Naive thymus-derived CD4-positive, alpha-beta T cell (primary cell): ENCODE results near the gene STUB1. TPM values are rescaled to one million over a fixed set of nuclear protein-coding genes. Genes with fewer than 3 reads are reported as not detected.
"Not testable (repeated sequence)": the region's sequence is repeated elsewhere in the genome, so short reads cannot be mapped to it uniquely, and the experiment has no call there.

Experiments used
- ATAC-seq: fragments of 150-1000 bp; cut with Tn5 transposase; 2 replicates; pipeline ENCODE4 v1.10.0; 2021; ENCODE audit warnings: mild to moderate bottlenecking, moderate library complexity
- CTCF ChIA-PET: fragments of 350-600 bp; sonication (Branson Sonifier 250); formaldehyde crosslinking; loops from one replicate; lab custom pipeline; 2021; ENCODE audit warnings: antibody characterized with exemption; lab: Charles Lee
- POLR2A ChIA-PET: fragments of 350-600 bp; sonication (Branson Sonifier 250); formaldehyde crosslinking; loops from one replicate; lab custom pipeline; 2021; ENCODE audit warnings: antibody characterized with exemption, inconsistent platforms; lab: Charles Lee
- DNase-seq, 9 donors: peaks; one replicate each; pipeline versions ENCODE4 v3.0.0 to v3.0.0-alpha.2; 2020 to 2022; ENCODE audit warnings: mixed read lengths in 1 of 9
- H3K27ac ChIP-seq: one replicate; pipeline ENCODE4 v1.7.0; 2013; ENCODE audit warnings: mild to moderate bottlenecking, low read depth, low read length, moderate library complexity
- H3K27me3 ChIP-seq, 2 donors: one replicate each; pipeline ENCODE4 v1.7.0; 2013; ENCODE audit warnings: low read length in 2 of 2, mild to moderate bottlenecking in 2 of 2, moderate library complexity in 2 of 2; ENCODE audit not compliant: control insufficient read depth in 2 of 2, insufficient read depth in 2 of 2
- H3K36me3 ChIP-seq, 3 experiments: 1 replicate in 2 of 3; 2 replicates in 1 of 3; pipeline ENCODE4 v1.7.0; 2013; ENCODE audit warnings: low read length in 3 of 3, mild to moderate bottlenecking in 3 of 3, moderate library complexity in 1 of 3; ENCODE audit not compliant: insufficient read depth in 3 of 3, control insufficient read depth in 2 of 3
- H3K4me1 ChIP-seq, 2 donors: one replicate each; pipeline ENCODE4 v1.7.0; 2013; ENCODE audit warnings: low read length in 2 of 2, mild to moderate bottlenecking in 2 of 2, moderate library complexity in 1 of 2; ENCODE audit not compliant: control insufficient read depth in 2 of 2, insufficient read depth in 2 of 2
- H3K4me3 ChIP-seq: 2 replicates; pipeline ENCODE4 v1.7.0; 2013; ENCODE audit warnings: mild to moderate bottlenecking, low read length
- H3K9me3 ChIP-seq, 3 experiments: 1 replicate in 2 of 3; 2 replicates in 1 of 3; pipeline ENCODE4 v1.7.0; 2013; ENCODE audit warnings: low read length in 3 of 3; ENCODE audit not compliant: control insufficient read depth in 2 of 3
- H3K27ac Mint-ChIP-seq, 9 donors: one replicate each; pipeline ENCODE4 v1.8.0; 2020 to 2022; ENCODE audit warnings: mixed read lengths in 9 of 9, mild to moderate bottlenecking in 8 of 9, moderate library complexity in 5 of 9, inconsistent platforms in 2 of 9
- H3K27me3 Mint-ChIP-seq, 5 donors: one replicate each; pipeline ENCODE4 v1.8.0; 2021 to 2022; ENCODE audit warnings: mixed read lengths in 5 of 5, mild to moderate bottlenecking in 1 of 5
- H3K36me3 Mint-ChIP-seq, 5 donors: one replicate each; pipeline ENCODE4 v1.8.0; 2020 to 2022; ENCODE audit warnings: mixed read lengths in 5 of 5, mild to moderate bottlenecking in 3 of 5, inconsistent platforms in 1 of 5
- H3K4me1 Mint-ChIP-seq, 7 donors: one replicate each; pipeline ENCODE4 v1.8.0; 2020 to 2022; ENCODE audit warnings: mixed read lengths in 7 of 7, mild to moderate bottlenecking in 3 of 7, inconsistent platforms in 1 of 7
- H3K4me3 Mint-ChIP-seq, 10 donors: one replicate each; pipeline ENCODE4 v1.8.0; 2020 to 2022; ENCODE audit warnings: mild to moderate bottlenecking in 10 of 10, mixed read lengths in 10 of 10, moderate library complexity in 6 of 10, inconsistent platforms in 2 of 10
- H3K9me3 Mint-ChIP-seq, 11 donors: one replicate each; pipeline ENCODE4 v1.8.0; 2020 to 2022; ENCODE audit warnings: mixed read lengths in 11 of 11, mild to moderate bottlenecking in 4 of 11, inconsistent platforms in 1 of 11, moderate library complexity in 1 of 11
- intact Hi-C, 2 donors: fragments of 100-400 bp; cut with micrococcal nuclease; formaldehyde crosslinking; loops; one replicate each; pipeline ENCODE4 v1.15.1; 2023
- polyA plus RNA-seq, 2 donors: library from polyadenylated mRNA; unstranded; fragments of 300-500 nt; fragmentation: Illumina TruSeq; gene quantifications; one replicate each; pipeline ENCODE4 v1.2.3, GENCODE V29; 2021
- total RNA-seq, 6 experiments: library from RNA in 5 of 6; stranded (reverse) in 5 of 6; gene quantifications; 1 replicate in 5 of 6; 2 replicates in 1 of 6; pipeline ENCODE4 v1.2.3 and lab custom pipeline; 2021 to 2026

STUB1 gene
- total and polyA plus RNA-seq, 7 experiments from 2014 or later: 68.6 to 159 (median 90.6) TPM

GRCh38 chr16:689175-689897 is 9.1 kb downstream of the STUB1 start:
- DNase-seq: no peak
- Mint-ChIP-seq H3K36me3 (peaks cover 0 to 4% (median 0%) of the 10 kb centered on the region in 5 donors), H3K4me3 (peak overlapping the region; percentile 89 to 94 (median 92)), H3K9me3 (peaks cover 0 to 2% (median 0%) of the 10 kb centered on the region in 11 donors), H3K27me3 (peaks cover 0 to 17% (median 0%) of the 10 kb centered on the region in 5 donors), H3K4me1 (peaks cover 4 to 35% (median 20%) of the 10 kb centered on the region in 7 donors), H3K27ac (peak overlapping the region; percentile 87 to 94 (median 90))
- Histone ChIP-seq H3K36me3 (peaks cover 0 to 25% (median 0%) of the 10 kb centered on the region in 3 experiments), H3K27ac (peak overlapping the region; percentile 86), H3K4me1 (peaks cover 7 to 25% of the 10 kb centered on the region in 2 donors), H3K4me3 (peak overlapping the region; percentile 75), H3K27me3 (no peaks in the 10 kb centered on the region), H3K9me3 (no peaks in the 10 kb centered on the region)
- CTCF ChIA-PET: interaction anchor here (1.3 kb wide), 1 partner anchor 21 kb away, joined by 3 read pairs; no protein-coding TSS in a partner anchor
- ATAC-seq: no peak
- POLR2A ChIA-PET: interaction anchor here (0.7 to 3.7 kb wide), 13 partner anchors 8 to 1476 kb away, joined by 3 to 34 read pairs (median 4); partner anchors contain the start of genes ANTKMT, METTL26, RHOT2 and STUB1
- intact Hi-C loops: no loop called here

GRCh38 chr16:691242-691641 is 11.0 kb downstream of the STUB1 start:
- intact Hi-C loops, DNase-seq, H3K27me3 ChIP-seq, ATAC-seq, CTCF ChIA-PET, H3K4me3 ChIP-seq, H3K36me3 Mint-ChIP-seq, H3K9me3 ChIP-seq, H3K27ac ChIP-seq, H3K9me3 Mint-ChIP-seq: not testable (repeated sequence)
- Histone ChIP-seq H3K36me3 (peaks cover 0 to 18% (median 0%) of the 10 kb centered on the region in 3 experiments), H3K4me1 (peaks cover 8 to 25% of the 10 kb centered on the region in 2 donors)
- POLR2A ChIA-PET: interaction anchor here (1.5 to 3.7 kb wide), 3 partner anchors 10 to 55 kb away, joined by 3 to 34 read pairs (median 7); partner anchors contain the start of genes ANTKMT, METTL26 and STUB1
- H3K27ac Mint-ChIP-seq: peak overlapping the region in 8 of 9 donors; percentile 2 to 92 (median 86)
- peak overlapping the region; percentile 64 to 93 (median 90) for H3K4me3 Mint-ChIP-seq
- peaks cover 4 to 45% (median 27%) of the 10 kb centered on the region in 7 donors for H3K4me1 Mint-ChIP-seq
- peaks cover 0 to 19% (median 0%) of the 10 kb centered on the region in 5 donors for H3K27me3 Mint-ChIP-seq

GRCh38 chr16:692356-693108 is 12.3 kb downstream of the STUB1 start:
- peaks cover 11 to 30% of the 10 kb centered on the region in 2 donors for H3K4me1 ChIP-seq
- Mint-ChIP-seq H3K36me3 (peaks cover 0 to 4% (median 0%) of the 10 kb centered on the region in 5 donors), H3K27me3 (peaks cover 0 to 19% (median 0%) of the 10 kb centered on the region in 5 donors), H3K9me3 (peaks cover 0 to 2% (median 0%) of the 10 kb centered on the region in 11 donors), H3K4me3 (peak overlapping the region; percentile 13 to 93 (median 46)), H3K4me1 (peaks cover 4 to 51% (median 30%) of the 10 kb centered on the region in 7 donors), H3K27ac (peak overlapping the region in 7 of 9 donors; percentile 41 to 89 (median 63))
- DNase-seq: no peak
- no peaks in the 10 kb centered on the region for H3K9me3 ChIP-seq
- no peak overlapping the region for H3K4me3 ChIP-seq
- ATAC-seq: no peak
- no peaks in the 10 kb centered on the region for H3K27me3 ChIP-seq
- intact Hi-C loops: no loop called here
- ChIA-PET POLR2A (interaction anchor here (0.7 to 2.1 kb wide), 3 partner anchors 8 to 17 kb away, joined by 3 to 12 read pairs (median 4); partner anchors contain the start of genes JMJD8, RHBDL1 and STUB1), CTCF (no interaction called here)
- no peak overlapping the region for H3K27ac ChIP-seq
- H3K36me3 ChIP-seq: peaks cover 0 to 6% (median 0%) of the 10 kb centered on the region in 3 experiments

- DNase-seq (no peak), ATAC-seq (no peak)
- peaks cover 11 to 30% of the 10 kb centered on the region in 2 donors for H3K4me1 ChIP-seq
- no peaks in the 10 kb centered on the region for H3K27me3 ChIP-seq
- ChIA-PET CTCF (no interaction called here), POLR2A (interaction anchor here (0.6 to 2.1 kb wide), 4 partner anchors 9 to 24 kb away, joined by 3 to 12 read pairs (median 4); partner anchors contain the start of genes JMJD8, RHBDL1 and STUB1)
- H3K4me3 ChIP-seq: no peak overlapping the region
- peaks cover 4 to 51% (median 30%) of the 10 kb centered on the region in 7 donors for H3K4me1 Mint-ChIP-seq
- H3K9me3 ChIP-seq: no peaks in the 10 kb centered on the region
- no peaks in the 10 kb centered on the region for H3K36me3 ChIP-seq
- peak overlapping the region in 7 of 10 donors; percentile 6 to 83 (median 23) for H3K4me3 Mint-ChIP-seq
- peaks cover 0 to 2% (median 0%) of the 10 kb centered on the region in 11 donors for H3K9me3 Mint-ChIP-seq
- H3K27ac ChIP-seq: no peak overlapping the region
- peak overlapping the region in 1 of 9 donors; percentile 12 for H3K27ac Mint-ChIP-seq
- H3K27me3 Mint-ChIP-seq: peaks cover 0 to 19% (median 0%) of the 10 kb centered on the region in 5 donors
- intact Hi-C loops: no loop called here
- H3K36me3 Mint-ChIP-seq: peaks cover 0 to 4% (median 0%) of the 10 kb centered on the region in 5 donors
Measured at GRCh38 chr16:693364-693763, 13.2 kb downstream of the STUB1 start.

- peaks cover 11 to 27% of the 10 kb centered on the region in 2 donors for H3K4me1 ChIP-seq
- Mint-ChIP-seq H3K27me3 (peaks cover 0 to 19% (median 0%) of the 10 kb centered on the region in 5 donors), H3K4me1 (peaks cover 4 to 47% (median 28%) of the 10 kb centered on the region in 7 donors), H3K36me3 (peaks cover 0 to 4% (median 0%) of the 10 kb centered on the region in 5 donors), H3K4me3 (peak overlapping the region in 6 of 10 donors; percentile 6 to 83 (median 33)), H3K27ac (no peak overlapping the region), H3K9me3 (peaks cover 0 to 2% (median 0%) of the 10 kb centered on the region in 11 donors)
- ATAC-seq (peak; percentile 44), DNase-seq (no peak)
- H3K27ac ChIP-seq: no peak overlapping the region
- ChIA-PET POLR2A (interaction anchor here (0.6 to 2.3 kb wide), 3 partner anchors 9 to 25 kb away, joined by 3 to 15 read pairs (median 12); partner anchors contain the start of genes JMJD8 and STUB1), CTCF (no interaction called here)
- intact Hi-C loops: no loop called here
- no peaks in the 10 kb centered on the region for H3K36me3 ChIP-seq
- H3K4me3 ChIP-seq: no peak overlapping the region
- H3K27me3 ChIP-seq: no peaks in the 10 kb centered on the region
- no peaks in the 10 kb centered on the region for H3K9me3 ChIP-seq
Measured at GRCh38 chr16:693766-694165, 13.6 kb downstream of the STUB1 start.
